ENCODE results near the gene FRMD1. TPM values are rescaled to one million over a fixed set of nuclear protein-coding genes. Genes with fewer than 3 reads are reported as not detected.

FRMD1 gene
- total RNA-seq, 4 donors from 2014 or later: 0.04 to 0.12 TPM; not detected in 2

DNA sequence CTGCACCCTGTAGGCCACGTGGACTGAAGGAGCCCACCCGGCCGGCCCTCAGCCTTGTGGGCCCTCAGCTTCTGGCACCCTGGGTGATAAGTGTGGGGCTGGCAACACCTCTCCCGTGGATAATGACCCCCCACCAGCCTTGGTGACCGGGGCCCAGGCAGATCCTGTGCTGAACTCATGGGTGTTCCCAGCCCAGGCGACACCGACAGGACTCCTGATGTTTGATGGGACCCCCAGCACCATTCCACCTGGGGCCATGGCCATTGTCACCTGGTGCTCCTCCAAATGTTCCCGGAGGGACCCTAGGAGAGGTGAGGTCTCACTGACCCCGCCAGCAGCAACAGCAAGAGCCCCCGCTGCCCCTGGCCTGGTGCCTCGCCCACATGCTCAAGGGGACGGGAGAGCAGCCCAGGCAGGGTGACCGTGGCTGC is 19.4 kb upstream of the FRMD1 start:
- H3K27ac ChIP-seq: no peak overlapping the region
- TF ChIP-seq, protein P1, sequence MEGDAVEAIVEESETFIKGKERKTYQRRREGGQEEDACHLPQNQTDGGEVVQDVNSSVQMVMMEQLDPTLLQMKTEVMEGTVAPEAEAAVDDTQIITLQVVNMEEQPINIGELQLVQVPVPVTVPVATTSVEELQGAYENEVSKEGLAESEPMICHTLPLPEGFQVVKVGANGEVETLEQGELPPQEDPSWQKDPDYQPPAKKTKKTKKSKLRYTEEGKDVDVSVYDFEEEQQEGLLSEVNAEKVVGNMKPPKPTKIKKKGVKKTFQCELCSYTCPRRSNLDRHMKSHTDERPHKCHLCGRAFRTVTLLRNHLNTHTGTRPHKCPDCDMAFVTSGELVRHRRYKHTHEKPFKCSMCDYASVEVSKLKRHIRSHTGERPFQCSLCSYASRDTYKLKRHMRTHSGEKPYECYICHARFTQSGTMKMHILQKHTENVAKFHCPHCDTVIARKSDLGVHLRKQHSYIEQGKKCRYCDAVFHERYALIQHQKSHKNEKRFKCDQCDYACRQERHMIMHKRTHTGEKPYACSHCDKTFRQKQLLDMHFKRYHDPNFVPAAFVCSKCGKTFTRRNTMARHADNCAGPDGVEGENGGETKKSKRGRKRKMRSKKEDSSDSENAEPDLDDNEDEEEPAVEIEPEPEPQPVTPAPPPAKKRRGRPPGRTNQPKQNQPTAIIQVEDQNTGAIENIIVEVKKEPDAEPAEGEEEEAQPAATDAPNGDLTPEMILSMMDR (IDR thresholded peaks at IDR 0.05 in 4 of 5, conservative IDR thresholded peaks at IDR 0.05 in 1 of 5): no peak
- TF ChIP-seq POLR2A (IDR thresholded peaks at IDR 0.05): no peak
- ATAC-seq (no peak), DNase-seq (no peak)
- H3K27me3 ChIP-seq: peaks cover 24 to 34% (median 24%) of the 10 kb centered on the region in 3 donors
- H3K4me3 ChIP-seq: no peak overlapping the region
- no peaks in the 10 kb centered on the region for H3K4me1 ChIP-seq
- in situ Hi-C loops (cut with MboI; ENCODE audit: low sequenced_read_pairs in 4 of 4) (no loop called here), intact Hi-C loops (cut with DNase I; ENCODE audit: low total_unique reads) (no loop called here)
- H3K9me3 ChIP-seq: no peaks in the 10 kb centered on the region
- H3K36me3 ChIP-seq: no peaks in the 10 kb centered on the region

DNA sequence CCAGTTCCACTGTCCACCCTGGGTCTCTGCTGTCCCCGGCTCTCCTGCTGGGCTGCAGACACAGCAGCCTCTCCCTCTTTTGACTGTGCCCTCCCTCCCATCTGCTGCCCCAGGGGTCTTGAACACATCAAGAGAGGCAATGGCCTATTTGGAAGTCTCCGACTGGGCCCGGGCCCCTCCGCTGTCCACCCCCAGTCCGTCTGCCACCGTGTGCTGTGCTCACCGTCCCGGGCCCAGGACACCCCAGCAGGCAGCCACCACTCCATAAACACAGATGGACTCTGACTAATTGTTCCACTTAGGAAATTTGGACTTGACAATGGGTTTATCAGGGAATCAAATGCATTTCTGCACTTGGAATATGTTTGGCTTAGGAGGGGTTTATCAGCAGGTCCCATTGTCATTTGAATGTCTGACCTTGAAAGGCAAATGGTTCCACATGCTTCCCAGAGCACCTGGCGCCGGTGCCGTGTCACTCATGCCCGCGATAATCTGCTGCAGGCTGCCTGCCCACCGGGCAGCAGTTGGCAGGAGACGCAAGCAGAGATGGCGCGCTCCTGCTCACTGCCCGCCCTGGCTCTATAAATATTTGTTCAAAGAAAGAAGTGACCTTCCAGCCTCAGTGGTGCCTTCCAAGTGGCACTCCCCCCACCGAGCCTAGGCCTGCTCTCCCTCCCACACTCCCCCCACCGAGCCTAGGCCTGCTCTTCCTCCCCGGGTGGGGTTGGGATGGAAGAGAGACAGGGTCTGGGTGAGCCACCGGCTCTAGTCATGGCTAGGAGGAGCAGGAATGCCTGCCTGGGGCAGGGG is 18.8 kb upstream of the FRMD1 start:
- no peaks in the 10 kb centered on the region for H3K4me1 ChIP-seq
- in situ Hi-C loops (cut with MboI; ENCODE audit: low sequenced_read_pairs in 4 of 4): no loop called here
- ATAC-seq: no peak

DNA sequence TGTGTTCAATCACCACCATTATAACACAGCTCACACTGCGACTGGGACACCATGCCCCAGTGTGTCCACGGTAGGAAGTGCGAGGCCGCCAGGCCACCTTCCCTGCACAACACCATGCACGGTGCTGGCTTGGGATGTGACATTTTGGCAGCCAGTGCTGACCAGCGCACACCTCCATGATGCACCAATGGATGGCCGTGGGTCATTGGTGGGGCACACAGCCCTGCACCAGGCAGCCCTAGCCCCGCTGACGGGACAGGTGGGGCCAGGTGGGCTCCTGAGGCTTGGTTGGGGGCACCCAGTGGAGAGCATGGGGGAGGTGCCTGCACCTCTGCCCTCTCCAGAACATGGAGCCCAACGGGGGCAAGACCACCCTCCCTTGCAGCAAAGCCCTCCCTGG is 18.2 kb upstream of the FRMD1 start:
- ATAC-seq (no peak), DNase-seq (no peak)
- TF ChIP-seq, protein P1 (IDR thresholded peaks at IDR 0.05 in 4 of 5, conservative IDR thresholded peaks at IDR 0.05 in 1 of 5): no peak
- TF ChIP-seq POLR2A (IDR thresholded peaks at IDR 0.05): no peak
- in situ Hi-C loops (cut with MboI; ENCODE audit: low sequenced_read_pairs in 4 of 4) (no loop called here), intact Hi-C loops (cut with DNase I; ENCODE audit: low total_unique reads) (no loop called here)
- no peaks in the 10 kb centered on the region for H3K9me3 ChIP-seq
- H3K27me3 ChIP-seq: peaks cover 11 to 25% (median 24%) of the 10 kb centered on the region in 3 donors
- no peaks in the 10 kb centered on the region for H3K36me3 ChIP-seq
- no peak overlapping the region for H3K4me3 ChIP-seq
- no peaks in the 10 kb centered on the region for H3K4me1 ChIP-seq
- no peak overlapping the region for H3K27ac ChIP-seq

More for the DNA sequence above, 18.8 kb upstream of the FRMD1 start:
- Histone ChIP-seq H3K27ac (no peak overlapping the region), H3K36me3 (no peaks in the 10 kb centered on the region), H3K9me3 (no peaks in the 10 kb centered on the region), H3K27me3 (peaks cover 17 to 29% (median 24%) of the 10 kb centered on the region in 3 donors), H3K4me3 (no peak overlapping the region)
- intact Hi-C loops (cut with DNase I; ENCODE audit: low total_unique reads): no loop called here
- no peak for DNase-seq
- TF ChIP-seq POLR2A (IDR thresholded peaks at IDR 0.05): no peak
- TF ChIP-seq, protein P1 (IDR thresholded peaks at IDR 0.05 in 4 of 5, conservative IDR thresholded peaks at IDR 0.05 in 1 of 5): no peak

DNA sequence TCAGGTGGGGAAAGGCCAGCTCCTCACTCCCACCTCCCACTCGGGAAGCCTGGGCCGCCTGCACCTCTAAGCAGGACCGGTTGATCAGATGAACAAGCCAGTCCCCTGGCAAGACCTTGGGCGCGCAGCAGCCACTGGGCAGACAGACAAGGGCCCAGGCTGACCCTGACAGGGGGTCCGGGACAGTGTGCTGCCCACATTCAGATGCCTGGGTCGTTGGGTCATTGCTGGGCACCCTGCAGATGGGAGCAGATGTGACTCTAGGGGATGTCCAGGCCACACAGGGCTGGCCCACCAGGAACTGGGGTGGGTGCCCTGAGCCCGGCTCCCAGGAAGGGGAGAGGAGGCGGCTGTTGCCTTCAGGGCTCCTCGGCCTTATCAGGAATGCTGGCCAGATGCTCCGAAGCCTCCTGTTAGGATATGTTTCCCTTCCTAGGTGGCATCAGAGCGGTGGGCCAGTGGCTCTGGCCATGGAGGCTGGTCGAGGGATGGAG is 17.3 kb upstream of the FRMD1 start:
- peaks cover 5 to 17% (median 16%) of the 10 kb centered on the region in 3 donors for H3K27me3 ChIP-seq
- H3K36me3 ChIP-seq: no peaks in the 10 kb centered on the region
- TF ChIP-seq, protein P1 (IDR thresholded peaks at IDR 0.05 in 4 of 5, conservative IDR thresholded peaks at IDR 0.05 in 1 of 5): no peak
- TF ChIP-seq POLR2A (IDR thresholded peaks at IDR 0.05): no peak
- H3K4me1 ChIP-seq: no peaks in the 10 kb centered on the region
- DNase-seq (no peak), ATAC-seq (no peak)
- H3K27ac ChIP-seq: no peak overlapping the region
- H3K4me3 ChIP-seq: no peak overlapping the region
- in situ Hi-C loops (cut with MboI; ENCODE audit: low sequenced_read_pairs in 4 of 4): no loop called here
- intact Hi-C loops (cut with DNase I; ENCODE audit: low total_unique reads): no loop called here
- H3K9me3 ChIP-seq: no peaks in the 10 kb centered on the region

All from gastrocnemius medialis (tissue), 4 donors.